ENCODE results near the gene SCAANT1.

GRCh38 chr3:63864008-63864964 lies 47.9 kb downstream of the SCAANT1 start:
- TF ChIP-seq CTCF (IDR thresholded peaks at IDR 0.05) = no peak
- TF ChIP-seq POLR2AphosphoS5 (IDR thresholded peaks at IDR 0.05) = peak in 1 of 2 donors; percentile 4
